Hematopoietic multipotent progenitor cell treated with erythropoietin and hydrocortisone succinate and interleukin-3 and kit ligand, for 8 days (in vitro differentiated cells): Measurements from ENCODE around the gene MEPCE.

Source experiments
- DNase-seq: peaks from one replicate; pipeline ENCODE4 v3.0.0-alpha.2; 2015

The MEPCE gene

GRCh38 chr7:100465299-100465698 is 35.7 kb downstream of the MEPCE start:
- no peak for DNase-seq

GRCh38 chr7:100465702-100466311 is 36.2 kb downstream of the MEPCE start:
- DNase-seq: peak; percentile 76

- no peak for DNase-seq
Observed at GRCh38 chr7:100466653-100467605, 37.3 kb downstream of the MEPCE start.

GRCh38 chr7:100467638-100468373 is 38.2 kb downstream of the MEPCE start:
- no peak for DNase-seq

GRCh38 chr7:100469227-100470044 is 39.8 kb downstream of the MEPCE start:
- peak; percentile 72 for DNase-seq

- no peak for DNase-seq
Observed at GRCh38 chr7:100471021-100471420, 41.4 kb downstream of the MEPCE start.

GRCh38 chr7:100472121-100472851 is 42.7 kb downstream of the MEPCE start:
- DNase-seq: no peak

GRCh38 chr7:100472854-100473499 is 43.3 kb downstream of the MEPCE start:
- DNase-seq: peak; percentile 71

GRCh38 chr7:100475549-100475948 is 45.9 kb downstream of the MEPCE start:
- peak; percentile 80 for DNase-seq

GRCh38 chr7:100476101-100476780 is 46.6 kb downstream of the MEPCE start:
- DNase-seq: no peak

GRCh38 chr7:100476903-100477870 is 47.6 kb downstream of the MEPCE start:
- peak; percentile 48 for DNase-seq

- no peak for DNase-seq
Observed at GRCh38 chr7:100477871-100478267, 48.2 kb downstream of the MEPCE start.

GRCh38 chr7:100478958-100479660 is 49.5 kb downstream of the MEPCE start, which contains the start of gene TSC22D4:
TSC22D4 (minus strand) TSS chr7:100479214; CDS start chr7:100478038, 1,176 bp downstream.
- DNase-seq: peak; percentile 97

GRCh38 chr7:100481466-100481865 is 51.8 kb downstream of the MEPCE start:
- no peak for DNase-seq

GRCh38 chr7:100482728-100483089 is 53.1 kb downstream of the MEPCE start:
- DNase-seq: no peak

GRCh38 chr7:100483090-100483721 is 53.6 kb downstream of the MEPCE start:
- DNase-seq: peak; percentile 77
